ENCODE results near the gene LGI1.

Gene LGI1

GRCh38 chr10:93804200-93804599 lies 46.5 kb downstream of the LGI1 start:
- Histone ChIP-seq H3K4me3 (ENCODE audit: low read depth, low read length, poor library complexity, severe bottlenecking) (no peak overlapping the region), H3F3A (ENCODE audit: insufficient read depth, low read length) (no peaks in the 10 kb centered on the region), H2AFZ (ENCODE audit: low read length) (no peak overlapping the region), H3K27ac (ENCODE audit: low read depth, low read length, poor library complexity, severe bottlenecking) (no peak overlapping the region), H3K27me3 (ENCODE audit: insufficient read depth, low read length) (no peaks in the 10 kb centered on the region), H3K36me3 (ENCODE audit: insufficient read depth, low read length) (no peaks in the 10 kb centered on the region), H4K20me1 (ENCODE audit: insufficient read depth, low read length) (no peaks in the 10 kb centered on the region), H3K9ac (ENCODE audit: low read length) (no peak overlapping the region), H3K9me3 (ENCODE audit: low read length) (no peaks in the 10 kb centered on the region), H3K4me2 (ENCODE audit: low read length) (no peak overlapping the region), H3K9me2 (ENCODE audit: low read depth, low read length) (no peaks in the 10 kb centered on the region), H3K4me1 (ENCODE audit: insufficient read depth, low read length, severe bottlenecking) (no peaks in the 10 kb centered on the region), H3K79me2 (ENCODE audit: insufficient read depth, low read length) (no peaks in the 10 kb centered on the region)
- TF ChIP-seq EZH2 (IDR thresholded peaks at IDR 0.05; ENCODE audit: borderline replicate concordance, low read length), result no peak
- no peak for TF ChIP-seq CTCF (IDR thresholded peaks at IDR 0.05; ENCODE audit: low read length)

GRCh38 chr10:93806903-93807302 lies 49.2 kb downstream of the LGI1 start:
- no peaks in the 10 kb centered on the region for H3K27me3 ChIP-seq (ENCODE audit: insufficient read depth, low read length)
- no peak overlapping the region for H2AFZ ChIP-seq (ENCODE audit: low read length)
- H3K9me3 ChIP-seq (ENCODE audit: low read length), result no peaks in the 10 kb centered on the region
- no peaks in the 10 kb centered on the region for H3F3A ChIP-seq (ENCODE audit: insufficient read depth, low read length)
- no peaks in the 10 kb centered on the region for H3K36me3 ChIP-seq (ENCODE audit: insufficient read depth, low read length)
- H3K9ac ChIP-seq (ENCODE audit: low read length), result no peak overlapping the region
- H3K27ac ChIP-seq (ENCODE audit: low read depth, low read length, poor library complexity, severe bottlenecking), result no peak overlapping the region
- no peak overlapping the region for H3K4me3 ChIP-seq (ENCODE audit: low read depth, low read length, poor library complexity, severe bottlenecking)
- no peaks in the 10 kb centered on the region for H3K4me1 ChIP-seq (ENCODE audit: insufficient read depth, low read length, severe bottlenecking)
- no peaks in the 10 kb centered on the region for H3K79me2 ChIP-seq (ENCODE audit: insufficient read depth, low read length)
- no peaks in the 10 kb centered on the region for H3K9me2 ChIP-seq (ENCODE audit: low read depth, low read length)
- TF ChIP-seq EZH2 (IDR thresholded peaks at IDR 0.05; ENCODE audit: borderline replicate concordance, low read length), result no peak
- no peak for TF ChIP-seq CTCF (IDR thresholded peaks at IDR 0.05; ENCODE audit: low read length)
- no peaks in the 10 kb centered on the region for H4K20me1 ChIP-seq (ENCODE audit: insufficient read depth, low read length)
- H3K4me2 ChIP-seq (ENCODE audit: low read length), result no peak overlapping the region

GRCh38 chr10:93807371-93807770 lies 49.6 kb downstream of the LGI1 start:
- H3K79me2 ChIP-seq (ENCODE audit: insufficient read depth, low read length), result no peaks in the 10 kb centered on the region
- TF ChIP-seq EZH2 (IDR thresholded peaks at IDR 0.05; ENCODE audit: borderline replicate concordance, low read length), result no peak
- no peak for TF ChIP-seq CTCF (IDR thresholded peaks at IDR 0.05; ENCODE audit: low read length)

More at GRCh38 chr10:93807371-93807770, 49.6 kb downstream of the LGI1 start:
- no peaks in the 10 kb centered on the region for H4K20me1 ChIP-seq (ENCODE audit: insufficient read depth, low read length)
- no peak overlapping the region for H3K9ac ChIP-seq (ENCODE audit: low read length)
- no peak overlapping the region for H2AFZ ChIP-seq (ENCODE audit: low read length)
- no peaks in the 10 kb centered on the region for H3K9me2 ChIP-seq (ENCODE audit: low read depth, low read length)
- no peaks in the 10 kb centered on the region for H3K9me3 ChIP-seq (ENCODE audit: low read length)
- H3K27me3 ChIP-seq (ENCODE audit: insufficient read depth, low read length), result no peaks in the 10 kb centered on the region
- H3K36me3 ChIP-seq (ENCODE audit: insufficient read depth, low read length), result no peaks in the 10 kb centered on the region
- no peaks in the 10 kb centered on the region for H3F3A ChIP-seq (ENCODE audit: insufficient read depth, low read length)
- no peaks in the 10 kb centered on the region for H3K4me1 ChIP-seq (ENCODE audit: insufficient read depth, low read length, severe bottlenecking)
- no peak overlapping the region for H3K4me3 ChIP-seq (ENCODE audit: low read depth, low read length, poor library complexity, severe bottlenecking)
- H3K27ac ChIP-seq (ENCODE audit: low read depth, low read length, poor library complexity, severe bottlenecking), result no peak overlapping the region
- H3K4me2 ChIP-seq (ENCODE audit: low read length), result no peak overlapping the region
